Activated CD8-positive, alpha-beta T cell treated with anti-CD3 and anti-CD28 coated beads for 36 hours (primary cell): ENCODE data around the gene VSX1. TPM values are rescaled to one million over a fixed set of nuclear protein-coding genes. Genes with fewer than 3 reads are reported as not detected.

ENCODE experiments used
- ATAC-seq: fragments of 200-7000 bp; cut with Tn5 transposase; one replicate; pipeline ENCODE4 v1.10.0; 2021; ENCODE audit warnings: mild to moderate bottlenecking, moderate library complexity
- CTCF ChIA-PET: fragments of 350-600 bp; sonication (Branson Sonifier 250); formaldehyde crosslinking; loops from one replicate; lab custom pipeline; 2021; ENCODE audit warnings: antibody characterized with exemption; lab: Charles Lee
- POLR2A ChIA-PET: fragments of 350-600 bp; sonication (Branson Sonifier 250); formaldehyde crosslinking; loops from one replicate; lab custom pipeline; 2021; ENCODE audit warnings: antibody characterized with exemption; lab: Charles Lee
- DNase-seq: peaks from one replicate; pipeline ENCODE4 v3.0.0-alpha.2; 2020
- H3K27ac Mint-ChIP-seq: one replicate; pipeline ENCODE4 v1.8.0; 2021; ENCODE audit warnings: mild to moderate bottlenecking, mixed read lengths
- H3K27me3 Mint-ChIP-seq: one replicate; pipeline ENCODE4 v1.8.0; 2021; ENCODE audit warnings: mixed read lengths
- H3K36me3 Mint-ChIP-seq: one replicate; pipeline ENCODE4 v1.8.0; 2021; ENCODE audit warnings: low read depth, mixed read lengths
- H3K4me1 Mint-ChIP-seq: one replicate; pipeline ENCODE4 v1.8.0; 2021; ENCODE audit warnings: low read depth, mixed read lengths
- H3K4me3 Mint-ChIP-seq: one replicate; pipeline ENCODE4 v1.8.0; 2021; ENCODE audit warnings: mild to moderate bottlenecking, moderate library complexity, mixed read lengths
- H3K9me3 Mint-ChIP-seq: one replicate; pipeline ENCODE4 v1.8.0; 2021; ENCODE audit warnings: mixed read lengths
- intact Hi-C: fragments of 100-400 bp; cut with micrococcal nuclease; formaldehyde crosslinking; loops from one replicate; pipeline ENCODE4 v1.10.0; 2022
- total RNA-seq, 2 experiments: library from RNA; stranded (reverse); gene quantifications; one replicate each; pipeline ENCODE4 v1.2.3, GENCODE V29; 2021
- TF ChIP-seq, protein P1 (sequence below): fragments of 200-600 bp; IDR thresholded peaks from one replicate; pipeline ENCODE4 v1.8.0; 2022; ENCODE audit warnings: antibody characterized with exemption, mild to moderate bottlenecking

The VSX1 gene
- total RNA-seq, 2 experiments from 2014 or later: not detected

DNA sequence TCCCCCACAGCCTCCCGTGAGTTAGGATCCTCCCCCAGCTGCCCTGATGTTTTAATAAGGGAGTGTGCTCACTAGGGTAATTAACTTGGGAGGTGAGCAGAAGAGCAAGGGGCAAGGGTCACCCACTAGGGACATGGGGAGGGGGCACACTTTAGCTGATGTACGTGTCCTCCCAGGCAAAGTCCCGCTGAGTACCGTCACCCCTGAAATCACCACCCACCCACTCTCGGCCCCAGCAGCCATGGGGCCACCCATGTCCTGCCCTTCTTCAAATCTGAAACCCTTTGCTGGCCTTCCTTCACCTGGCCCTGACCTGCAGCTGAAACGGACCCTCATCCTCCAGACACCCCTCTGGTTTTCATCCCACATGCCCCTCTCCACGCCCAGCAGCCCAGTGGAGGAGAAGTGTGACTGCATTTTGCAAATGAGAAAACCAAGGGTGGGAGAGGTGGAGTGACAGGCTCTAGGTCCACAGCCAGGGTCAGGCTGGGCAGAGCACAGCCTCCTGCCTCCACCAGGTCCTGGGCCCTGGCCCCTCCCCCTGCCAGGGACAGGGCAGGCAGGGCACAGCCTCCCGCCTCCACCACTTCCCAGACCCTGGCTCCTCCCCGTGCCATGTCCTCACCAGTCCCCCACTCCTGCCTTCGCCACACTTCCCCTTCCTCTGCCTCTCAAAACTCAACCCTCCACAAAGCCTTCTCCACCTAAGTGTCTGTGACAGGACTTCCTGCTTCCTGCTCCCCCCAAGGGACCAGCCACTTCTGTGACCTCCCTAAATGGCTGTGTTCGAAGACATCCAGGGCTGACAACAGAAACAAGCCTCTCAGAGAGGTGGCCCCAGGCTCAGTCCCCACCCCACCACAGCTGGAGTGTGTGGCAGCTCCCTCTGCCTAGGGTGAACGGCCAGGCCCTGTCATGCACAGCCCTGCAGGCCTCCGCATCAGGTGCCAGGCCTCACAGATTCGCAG is 39.1 kb downstream of the VSX1 start:
- ChIA-PET POLR2A (interaction anchor here (1.0 to 1.3 kb wide), 2 partner anchors 15 to 33 kb away, joined by 3 read pairs; partner anchors contain the start of gene ACSS1), CTCF (no interaction called here)
- H3K9me3 Mint-ChIP-seq: no peaks in the 10 kb centered on the region
- peaks cover 47% of the 10 kb centered on the region for H3K4me1 Mint-ChIP-seq
- H3K27me3 Mint-ChIP-seq: no peaks in the 10 kb centered on the region
- DNase-seq: peak; percentile 60
- TF ChIP-seq, protein P1, sequence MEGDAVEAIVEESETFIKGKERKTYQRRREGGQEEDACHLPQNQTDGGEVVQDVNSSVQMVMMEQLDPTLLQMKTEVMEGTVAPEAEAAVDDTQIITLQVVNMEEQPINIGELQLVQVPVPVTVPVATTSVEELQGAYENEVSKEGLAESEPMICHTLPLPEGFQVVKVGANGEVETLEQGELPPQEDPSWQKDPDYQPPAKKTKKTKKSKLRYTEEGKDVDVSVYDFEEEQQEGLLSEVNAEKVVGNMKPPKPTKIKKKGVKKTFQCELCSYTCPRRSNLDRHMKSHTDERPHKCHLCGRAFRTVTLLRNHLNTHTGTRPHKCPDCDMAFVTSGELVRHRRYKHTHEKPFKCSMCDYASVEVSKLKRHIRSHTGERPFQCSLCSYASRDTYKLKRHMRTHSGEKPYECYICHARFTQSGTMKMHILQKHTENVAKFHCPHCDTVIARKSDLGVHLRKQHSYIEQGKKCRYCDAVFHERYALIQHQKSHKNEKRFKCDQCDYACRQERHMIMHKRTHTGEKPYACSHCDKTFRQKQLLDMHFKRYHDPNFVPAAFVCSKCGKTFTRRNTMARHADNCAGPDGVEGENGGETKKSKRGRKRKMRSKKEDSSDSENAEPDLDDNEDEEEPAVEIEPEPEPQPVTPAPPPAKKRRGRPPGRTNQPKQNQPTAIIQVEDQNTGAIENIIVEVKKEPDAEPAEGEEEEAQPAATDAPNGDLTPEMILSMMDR: no peak
- intact Hi-C loops: no loop called here
- H3K27ac Mint-ChIP-seq: peak overlapping the region; percentile 95
- no peaks in the 10 kb centered on the region for H3K36me3 Mint-ChIP-seq
- peak; percentile 84 for ATAC-seq
- H3K4me3 Mint-ChIP-seq: no peak overlapping the region

- TF ChIP-seq, protein P1: no peak
- Mint-ChIP-seq H3K36me3 (no peaks in the 10 kb centered on the region), H3K9me3 (no peaks in the 10 kb centered on the region), H3K4me1 (peaks cover 55% of the 10 kb centered on the region), H3K27me3 (no peaks in the 10 kb centered on the region), H3K4me3 (no peak overlapping the region), H3K27ac (peak overlapping the region; percentile 95)
- ChIA-PET CTCF (interaction anchor here (1.1 kb wide), 1 partner anchor 48 kb away, joined by 3 read pairs; no protein-coding TSS in a partner anchor), POLR2A (no interaction called here)
- ATAC-seq: no peak
- no peak for DNase-seq
- intact Hi-C loops: no loop called here
Observed at GRCh38 chr20:25041813-25042530, 40.0 kb downstream of the VSX1 start.

DNA sequence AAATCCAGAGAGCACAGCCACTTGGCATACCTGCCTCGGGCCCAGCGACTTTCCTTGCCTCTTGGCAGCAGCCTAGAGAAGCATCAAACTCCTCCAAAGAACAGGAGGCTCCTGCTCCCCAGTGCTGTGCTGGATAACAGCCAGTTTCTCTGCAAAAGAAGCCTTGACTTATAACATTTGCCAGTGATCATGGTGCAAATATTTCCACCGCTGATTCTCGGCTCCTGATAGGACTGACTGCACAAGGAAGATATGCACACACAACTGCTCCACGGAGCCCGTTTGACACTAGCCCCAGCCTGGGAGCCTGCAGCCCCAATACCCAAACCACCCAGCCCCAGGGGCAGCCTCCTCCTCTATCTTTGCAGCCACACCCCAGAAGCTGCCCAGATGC is 41.5 kb downstream of the VSX1 start:
- Mint-ChIP-seq H3K27me3 (no peaks in the 10 kb centered on the region), H3K36me3 (no peaks in the 10 kb centered on the region), H3K4me1 (peaks cover 69% of the 10 kb centered on the region), H3K9me3 (no peaks in the 10 kb centered on the region), H3K4me3 (no peak overlapping the region), H3K27ac (no peak overlapping the region)
- ATAC-seq (no peak), DNase-seq (no peak)
- POLR2A ChIA-PET: no interaction called here
- CTCF ChIA-PET: interaction anchor here (1.1 kb wide), 1 partner anchor 47 kb away, joined by 3 read pairs; no protein-coding TSS in a partner anchor
- intact Hi-C loops: no loop called here
- TF ChIP-seq, protein P1: no peak

DNA sequence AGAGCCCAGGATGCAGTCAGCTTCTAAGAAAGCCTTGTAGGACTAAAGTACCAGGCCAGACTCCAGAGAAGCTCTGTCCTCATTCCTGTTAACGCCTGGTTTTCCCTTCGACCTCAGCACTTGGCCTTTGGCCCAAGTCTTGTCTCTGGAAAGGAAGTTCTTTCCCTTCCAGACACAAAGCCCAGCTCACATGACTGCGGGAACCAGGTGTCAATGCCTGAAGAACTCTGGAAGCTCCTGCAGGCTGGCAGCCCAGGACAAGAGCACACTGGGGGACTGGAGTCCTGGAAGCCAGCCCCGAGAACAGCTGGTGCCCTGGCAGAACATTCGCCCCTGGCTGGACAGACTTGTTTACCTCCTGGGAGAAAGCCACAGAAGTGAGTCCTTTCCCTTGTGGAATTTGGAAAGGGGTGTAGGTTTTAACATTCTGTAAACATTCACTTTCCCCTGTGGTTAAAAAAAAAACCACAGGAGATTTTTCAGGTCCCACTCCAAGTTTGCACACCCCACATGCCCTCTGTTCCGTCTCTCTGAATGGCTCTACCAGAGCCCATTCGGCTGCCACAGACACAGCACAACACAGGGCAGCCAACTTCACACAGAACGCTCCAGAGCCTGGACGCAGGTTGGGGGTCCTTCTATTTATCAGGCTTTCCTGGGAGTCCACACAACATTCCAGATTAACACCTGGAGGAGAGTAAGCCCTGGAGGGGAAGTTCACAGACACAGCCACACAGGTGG is 42.1 kb downstream of the VSX1 start:
- TF ChIP-seq, protein P1: no peak
- POLR2A ChIA-PET: interaction anchor here (0.6 kb wide), 1 partner anchor 69 kb away, joined by 3 read pairs; no protein-coding TSS in a partner anchor
- Mint-ChIP-seq H3K9me3 (no peaks in the 10 kb centered on the region), H3K36me3 (no peaks in the 10 kb centered on the region), H3K4me3 (no peak overlapping the region), H3K27ac (peak overlapping the region; percentile 57), H3K4me1 (peaks cover 68% of the 10 kb centered on the region), H3K27me3 (no peaks in the 10 kb centered on the region)
- intact Hi-C loops: no loop called here
- ATAC-seq (no peak), DNase-seq (no peak)
- CTCF ChIA-PET: no interaction called here
